NT2/D1 (cell line): Measurements from ENCODE around the gene TMIE.

ENCODE experiments used
- DNase-seq: peaks from one replicate; pipeline ENCODE4 v3.0.0-alpha.2; 2011; ENCODE audit warnings: low read depth, low spot score
- H3K27me3 ChIP-seq: 2 replicates; pipeline ENCODE4 v1.6.0; 2011; ENCODE audit warnings: mild to moderate bottlenecking; ENCODE audit not compliant: insufficient read length, insufficient read depth
- H3K36me3 ChIP-seq: 2 replicates; pipeline ENCODE4 v1.6.1; 2011; ENCODE audit warnings: mild to moderate bottlenecking, low read length, mixed read lengths; ENCODE audit not compliant: insufficient read depth, insufficient read length
- H3K4me1 ChIP-seq: 2 replicates; pipeline ENCODE4 v1.5.1; 2011; ENCODE audit not compliant: insufficient read depth, insufficient read length
- H3K4me3 ChIP-seq: 2 replicates; pipeline ENCODE4 v1.5.1; 2011; ENCODE audit warnings: low read depth; ENCODE audit not compliant: insufficient read length
- H3K9ac ChIP-seq: 2 replicates; pipeline ENCODE4 v1.6.0; 2011; ENCODE audit warnings: low read depth; ENCODE audit not compliant: insufficient read length
- H3K9me3 ChIP-seq: 2 replicates; pipeline ENCODE4 v1.5.1; 2011; ENCODE audit warnings: mild to moderate bottlenecking, low read length; ENCODE audit not compliant: insufficient read depth
- SUZ12 ChIP-seq: IDR thresholded peaks from 2 replicates; pipeline ENCODE4 v1.6.1; 2011; ENCODE audit not compliant: insufficient read length, insufficient read depth; ENCODE audit errors: extremely low read depth
- YY1 ChIP-seq: IDR thresholded peaks from 2 replicates; pipeline ENCODE4 v1.6.1; 2011; ENCODE audit not compliant: insufficient read length, insufficient read depth
- ZNF274 ChIP-seq: IDR thresholded peaks from 2 replicates; pipeline ENCODE4 v1.6.1; 2011; ENCODE audit warnings: mild to moderate bottlenecking, low read depth, low read length

The TMIE gene

GRCh38 chr3:46666453-46666845, 34.7 kb upstream of the TMIE start:
- no peaks in the 10 kb centered on the region for H3K9me3 ChIP-seq
- H3K4me1 ChIP-seq, result peaks cover 14% of the 10 kb centered on the region
- H3K36me3 ChIP-seq, result peaks cover 2% of the 10 kb centered on the region
- H3K4me3 ChIP-seq, result no peak overlapping the region
- no peak for DNase-seq
- no peaks in the 10 kb centered on the region for H3K27me3 ChIP-seq
- TF ChIP-seq SUZ12 (no peak), YY1 (no peak), ZNF274 (no peak)
- H3K9ac ChIP-seq, result no peak overlapping the region

- TF ChIP-seq ZNF274, result no peak
- TF ChIP-seq SUZ12, result no peak
- no peak for TF ChIP-seq YY1
- H3K27me3 ChIP-seq, result no peaks in the 10 kb centered on the region
- H3K36me3 ChIP-seq, result peaks cover 2% of the 10 kb centered on the region
- H3K4me1 ChIP-seq, result peaks cover 11% of the 10 kb centered on the region
- H3K9ac ChIP-seq, result no peak overlapping the region
- no peaks in the 10 kb centered on the region for H3K9me3 ChIP-seq
- H3K4me3 ChIP-seq, result no peak overlapping the region
- no peak for DNase-seq
Measured at GRCh38 chr3:46667061-46667621, 34.1 kb upstream of the TMIE start.

DNA sequence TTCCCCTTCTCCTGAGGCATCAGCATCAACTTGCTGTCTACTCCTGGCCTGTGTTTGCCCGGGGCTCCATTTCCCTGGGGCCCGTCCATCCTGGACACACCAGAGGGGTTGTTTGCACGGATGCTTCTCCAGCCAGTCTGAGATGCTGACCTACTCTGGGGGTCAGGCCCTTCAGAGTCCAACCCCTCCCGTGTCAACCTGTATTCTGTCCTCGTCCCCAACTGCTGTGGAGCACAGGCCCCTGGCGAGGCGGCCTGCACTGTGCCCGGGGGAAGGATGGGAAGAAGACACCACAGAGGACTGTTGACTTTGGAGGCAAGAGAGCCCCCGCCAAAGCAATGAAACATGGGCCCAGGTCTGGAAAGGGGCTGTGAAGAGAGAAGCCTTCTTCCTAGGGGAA, 33.5 kb upstream of the TMIE start:
- Histone ChIP-seq H3K27me3 (no peaks in the 10 kb centered on the region), H3K36me3 (peaks cover 2% of the 10 kb centered on the region), H3K4me1 (peaks cover 6% of the 10 kb centered on the region), H3K9me3 (no peaks in the 10 kb centered on the region), H3K9ac (no peak overlapping the region), H3K4me3 (no peak overlapping the region)
- TF ChIP-seq SUZ12 (no peak), YY1 (no peak), ZNF274 (no peak)
- no peak for DNase-seq

- Histone ChIP-seq H3K4me1 (peaks cover 3% of the 10 kb centered on the region), H3K9ac (no peak overlapping the region), H3K36me3 (peaks cover 2% of the 10 kb centered on the region), H3K27me3 (no peaks in the 10 kb centered on the region), H3K9me3 (no peaks in the 10 kb centered on the region), H3K4me3 (no peak overlapping the region)
- no peak for DNase-seq
- no peak for TF ChIP-seq YY1
- no peak for TF ChIP-seq ZNF274
- no peak for TF ChIP-seq SUZ12
Measured at GRCh38 chr3:46668116-46668515, 33.1 kb upstream of the TMIE start.

DNA sequence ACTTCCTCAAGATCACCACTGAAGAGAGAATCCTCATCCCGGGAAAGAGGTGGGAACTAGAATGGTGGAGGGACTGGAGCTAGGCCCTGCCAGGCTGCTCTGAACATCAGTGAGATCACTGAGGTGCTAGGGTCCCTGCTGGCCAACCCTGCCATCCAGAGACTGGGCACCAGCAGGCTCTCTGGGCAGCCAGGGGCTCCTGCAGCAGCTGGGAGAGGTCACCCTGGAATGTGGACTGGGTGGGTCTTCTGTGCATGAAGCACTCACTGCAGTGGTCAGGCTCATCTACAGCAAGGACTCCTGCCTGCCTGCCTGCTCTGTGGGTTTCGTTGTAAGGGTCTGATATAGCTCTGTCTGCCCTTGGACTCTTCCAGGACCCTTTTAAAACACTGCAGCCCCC, 32.6 kb upstream of the TMIE start:
- TF ChIP-seq ZNF274 (no peak), YY1 (no peak), SUZ12 (no peak)
- H3K36me3 ChIP-seq, result peaks cover 2% of the 10 kb centered on the region
- H3K27me3 ChIP-seq, result no peaks in the 10 kb centered on the region
- DNase-seq, result no peak
- no peaks in the 10 kb centered on the region for H3K9me3 ChIP-seq
- peaks cover 7% of the 10 kb centered on the region for H3K4me1 ChIP-seq
- H3K4me3 ChIP-seq, result no peak overlapping the region
- no peak overlapping the region for H3K9ac ChIP-seq

- Histone ChIP-seq H3K4me3 (no peak overlapping the region), H3K36me3 (peaks cover 8% of the 10 kb centered on the region), H3K4me1 (peaks cover 11% of the 10 kb centered on the region), H3K9ac (no peak overlapping the region), H3K27me3 (no peaks in the 10 kb centered on the region), H3K9me3 (no peaks in the 10 kb centered on the region)
- DNase-seq, result no peak
- TF ChIP-seq ZNF274 (no peak), YY1 (no peak), SUZ12 (no peak)
Measured at GRCh38 chr3:46669191-46669999, 31.8 kb upstream of the TMIE start.

GRCh38 chr3:46670000-46670890, 30.9 kb upstream of the TMIE start:
- no peaks in the 10 kb centered on the region for H3K27me3 ChIP-seq
- H3K36me3 ChIP-seq, result peaks cover 9% of the 10 kb centered on the region
- H3K9ac ChIP-seq, result no peak overlapping the region
- no peak overlapping the region for H3K4me3 ChIP-seq
- H3K9me3 ChIP-seq, result no peaks in the 10 kb centered on the region
- no peak for DNase-seq
- H3K4me1 ChIP-seq, result peaks cover 11% of the 10 kb centered on the region
- TF ChIP-seq SUZ12 (no peak), YY1 (no peak), ZNF274 (no peak)
